Measurements from ENCODE around the gene GPR152. TPM values are rescaled to one million over a fixed set of nuclear protein-coding genes. Genes with fewer than 3 reads are reported as not detected.

GPR152 gene
- total RNA-seq, 1 experiment from 2014 or later, result not detected

DNA sequence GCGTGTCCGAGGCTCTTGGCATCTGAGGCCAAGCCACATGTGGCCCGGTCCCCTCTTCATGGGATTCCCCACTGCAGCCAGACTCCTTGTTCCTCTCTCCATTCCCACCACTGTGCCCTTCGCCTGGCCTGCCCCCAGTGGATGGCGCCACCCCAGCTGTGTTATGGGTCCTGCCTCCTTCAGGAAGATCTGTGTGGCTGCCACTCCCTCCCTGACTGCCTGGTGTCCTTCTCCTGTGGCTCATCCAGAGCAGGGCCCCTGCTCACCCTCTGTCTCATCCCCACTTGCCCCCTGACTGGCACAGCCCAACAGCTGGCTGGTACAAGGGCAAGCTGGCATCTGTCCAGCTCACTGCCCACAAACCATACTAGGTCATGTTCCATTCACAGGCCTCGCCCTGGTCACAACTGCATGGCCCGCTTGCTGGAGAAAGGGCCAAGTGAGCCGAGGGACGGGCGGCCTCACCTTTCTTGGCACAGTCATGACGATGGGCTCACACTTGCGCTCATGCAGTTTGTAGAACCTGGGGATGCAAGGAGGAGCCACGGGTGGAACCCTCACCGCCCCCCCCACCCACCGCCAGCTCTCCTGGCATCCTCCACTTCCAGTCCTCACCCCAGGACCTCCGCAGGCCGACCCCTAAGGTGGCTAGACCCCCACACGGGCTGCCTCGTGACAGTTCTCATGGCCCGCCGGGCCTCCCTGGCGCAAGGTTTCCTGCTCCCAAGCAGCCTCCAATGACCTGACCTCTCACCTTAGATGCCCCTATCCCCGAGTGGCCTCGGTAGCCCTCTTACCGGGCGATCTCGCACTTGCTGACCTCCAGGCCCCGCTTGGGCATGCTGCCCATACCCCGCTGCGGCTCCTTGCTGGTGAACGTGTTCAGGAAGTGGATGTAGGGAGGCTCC is 13.0 kb downstream of the GPR152 start:
- no TSS peak for BruUV-seq (replicated peaks)
- Histone ChIP-seq H3K4me1 (peaks cover 16% of the 10 kb centered on the region), H3K36me3 (ENCODE audit: control insufficient read depth, insufficient read depth, low read length) (peaks cover 23% of the 10 kb centered on the region), H3K9me3 (no peaks in the 10 kb centered on the region), H3K4me3 (ENCODE audit: low read depth, low read length) (no peak overlapping the region), H3K27me3 (replicated peaks; ENCODE audit: control insufficient read depth, insufficient read depth, low read length) (no peaks in the 10 kb centered on the region)
- no peaks in the 10 kb centered on the region for H3K9me3 Mint-ChIP-seq (ENCODE audit: unreplicated experiment)
- TF ChIP-seq, protein P1, sequence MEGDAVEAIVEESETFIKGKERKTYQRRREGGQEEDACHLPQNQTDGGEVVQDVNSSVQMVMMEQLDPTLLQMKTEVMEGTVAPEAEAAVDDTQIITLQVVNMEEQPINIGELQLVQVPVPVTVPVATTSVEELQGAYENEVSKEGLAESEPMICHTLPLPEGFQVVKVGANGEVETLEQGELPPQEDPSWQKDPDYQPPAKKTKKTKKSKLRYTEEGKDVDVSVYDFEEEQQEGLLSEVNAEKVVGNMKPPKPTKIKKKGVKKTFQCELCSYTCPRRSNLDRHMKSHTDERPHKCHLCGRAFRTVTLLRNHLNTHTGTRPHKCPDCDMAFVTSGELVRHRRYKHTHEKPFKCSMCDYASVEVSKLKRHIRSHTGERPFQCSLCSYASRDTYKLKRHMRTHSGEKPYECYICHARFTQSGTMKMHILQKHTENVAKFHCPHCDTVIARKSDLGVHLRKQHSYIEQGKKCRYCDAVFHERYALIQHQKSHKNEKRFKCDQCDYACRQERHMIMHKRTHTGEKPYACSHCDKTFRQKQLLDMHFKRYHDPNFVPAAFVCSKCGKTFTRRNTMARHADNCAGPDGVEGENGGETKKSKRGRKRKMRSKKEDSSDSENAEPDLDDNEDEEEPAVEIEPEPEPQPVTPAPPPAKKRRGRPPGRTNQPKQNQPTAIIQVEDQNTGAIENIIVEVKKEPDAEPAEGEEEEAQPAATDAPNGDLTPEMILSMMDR (IDR thresholded peaks at IDR 0.05; ENCODE audit: insufficient read depth in 1 of 2, low read depth in 1 of 2, low read length in 1 of 2, severe bottlenecking in 1 of 2, unreplicated experiment in 1 of 2), result peak in 1 of 2 experiments; percentile 38
- no peaks in the 10 kb centered on the region for H3K4me1 Mint-ChIP-seq (ENCODE audit: low read depth, unreplicated experiment)
- intact Hi-C loops (cut with micrococcal nuclease; ENCODE audit: unreplicated experiment), result loop anchor here (5.0 kb wide), 1 partner anchor 68 kb away; the partner anchor contains the start of genes CDK2AP2 and PITPNM1
- H3K27me3 Mint-ChIP-seq (ENCODE audit: insufficient read depth, unreplicated experiment), result no peaks in the 10 kb centered on the region
- ChIA-PET POLR2A (interaction anchor here (0.6 to 0.8 kb wide), 2 partner anchors 11 to 43 kb away, joined by 4 read pairs; partner anchors contain the start of genes AIP and RPS6KB2), CTCF (interaction anchor here (1.1 to 2.0 kb wide), 2 partner anchors 30 to 38 kb away, joined by 3 to 6 read pairs; partner anchors contain the start of gene PPP1CA)
- H3K27ac Mint-ChIP-seq (ENCODE audit: unreplicated experiment), result peak overlapping the region; percentile 22
- peak in 1 of 2 experiments; percentile 68 for DNase-seq
- H3K4me3 Mint-ChIP-seq (ENCODE audit: unreplicated experiment), result peak overlapping the region; percentile 2
- peaks cover 89% of the 10 kb centered on the region for H3K36me3 Mint-ChIP-seq (ENCODE audit: insufficient read depth, unreplicated experiment)

DNA sequence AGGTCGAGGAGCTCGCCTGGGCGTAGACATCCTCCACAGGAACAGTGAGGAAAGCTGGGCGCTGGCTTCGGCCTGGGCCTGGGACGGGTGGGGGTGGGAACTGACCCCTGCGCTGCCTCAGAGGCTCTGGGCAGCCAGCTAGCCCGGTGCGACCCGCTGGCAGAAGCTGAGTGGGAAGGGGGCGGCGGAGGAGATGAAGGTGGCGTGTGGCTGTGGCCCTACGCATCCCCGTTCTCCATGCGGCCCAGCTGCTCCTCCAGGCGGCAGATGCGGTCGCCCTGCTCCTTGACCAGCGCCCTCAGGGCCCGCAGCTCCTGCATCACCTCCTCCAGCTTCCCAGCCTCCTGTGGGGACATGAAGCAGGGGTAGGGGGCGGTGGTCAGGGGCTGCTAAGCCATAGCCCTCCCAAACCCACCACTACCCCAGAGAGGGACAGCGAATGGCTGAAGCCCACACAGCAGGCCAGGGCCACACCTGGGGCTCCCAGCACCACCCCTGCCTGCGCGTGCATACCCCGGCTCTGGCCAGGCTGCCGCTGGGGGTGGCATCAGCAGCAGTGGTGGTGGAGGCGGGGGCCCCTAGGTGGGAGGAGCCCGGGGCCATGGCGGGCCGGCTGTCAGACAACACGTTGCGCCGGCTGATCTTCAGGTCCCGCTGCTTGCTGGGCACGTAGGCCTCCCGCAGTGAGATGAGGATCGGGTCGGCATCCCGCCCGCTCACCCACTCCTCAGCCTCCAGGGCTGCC is 14.2 kb downstream of the GPR152 start:
- no peak overlapping the region for H3K4me3 Mint-ChIP-seq (ENCODE audit: unreplicated experiment)
- H3K9me3 Mint-ChIP-seq (ENCODE audit: unreplicated experiment), result no peaks in the 10 kb centered on the region
- POLR2A ChIA-PET, result interaction anchor here (0.8 kb wide), 1 partner anchor 44 kb away, joined by 4 read pairs; the partner anchor contains the start of gene AIP
- no peaks in the 10 kb centered on the region for H3K9me3 ChIP-seq
- H3K36me3 ChIP-seq (ENCODE audit: control insufficient read depth, insufficient read depth, low read length), result peaks cover 28% of the 10 kb centered on the region
- H3K4me1 Mint-ChIP-seq (ENCODE audit: low read depth, unreplicated experiment), result no peaks in the 10 kb centered on the region
- peak overlapping the region; percentile 9 for H3K27ac Mint-ChIP-seq (ENCODE audit: unreplicated experiment)
- no peak for DNase-seq
- no peaks in the 10 kb centered on the region for H3K27me3 ChIP-seq (replicated peaks; ENCODE audit: control insufficient read depth, insufficient read depth, low read length)
- peaks cover 12% of the 10 kb centered on the region; the same call in 1 of the 2 replicates for H3K4me1 ChIP-seq
- peaks cover 87% of the 10 kb centered on the region for H3K36me3 Mint-ChIP-seq (ENCODE audit: insufficient read depth, unreplicated experiment)
- intact Hi-C loops (cut with micrococcal nuclease; ENCODE audit: unreplicated experiment), result no loop called here
- TSS peak; percentile 6 for BruUV-seq (replicated peaks)
- no peaks in the 10 kb centered on the region for H3K27me3 Mint-ChIP-seq (ENCODE audit: insufficient read depth, unreplicated experiment)
- no peak overlapping the region for H3K4me3 ChIP-seq (ENCODE audit: low read depth, low read length)
- CTCF ChIA-PET, result interaction anchor here (1.1 to 2.0 kb wide), 2 partner anchors 31 to 37 kb away, joined by 3 to 6 read pairs; partner anchors contain the start of gene PPP1CA
- TF ChIP-seq, protein P1 (IDR thresholded peaks at IDR 0.05; ENCODE audit: insufficient read depth in 1 of 2, low read depth in 1 of 2, low read length in 1 of 2, severe bottlenecking in 1 of 2, unreplicated experiment in 1 of 2), result no peak

DNA sequence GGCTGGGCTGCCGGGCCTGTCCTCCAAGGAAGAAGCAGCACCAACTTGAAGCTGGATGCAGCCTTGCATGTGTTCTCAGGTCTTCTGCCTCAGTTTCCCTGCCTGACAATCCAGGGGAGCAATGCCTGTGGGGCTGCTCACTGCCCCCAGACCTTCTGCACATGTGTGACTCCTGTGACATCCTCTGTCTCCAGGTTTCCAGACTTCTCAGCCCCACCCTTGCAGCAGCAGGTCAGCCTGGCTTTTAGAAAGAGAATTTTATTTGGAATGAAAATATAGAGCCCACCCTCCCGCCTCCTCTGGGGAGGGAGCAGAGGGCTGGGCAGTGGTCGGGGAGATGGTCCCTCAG is 14.7 kb downstream of the GPR152 start:
- DNase-seq, result no peak
- CTCF ChIA-PET, result interaction anchor here (2.0 kb wide), 1 partner anchor 36 kb away, joined by 6 read pairs; the partner anchor contains the start of gene PPP1CA
- peaks cover 29% of the 10 kb centered on the region for H3K36me3 ChIP-seq (ENCODE audit: control insufficient read depth, insufficient read depth, low read length)
- Mint-ChIP-seq H3K36me3 (ENCODE audit: insufficient read depth, unreplicated experiment) (peaks cover 83% of the 10 kb centered on the region), H3K4me1 (ENCODE audit: low read depth, unreplicated experiment) (no peaks in the 10 kb centered on the region), H3K9me3 (ENCODE audit: unreplicated experiment) (no peaks in the 10 kb centered on the region), H3K4me3 (ENCODE audit: unreplicated experiment) (no peak overlapping the region), H3K27ac (ENCODE audit: unreplicated experiment) (peak overlapping the region; percentile 9), H3K27me3 (ENCODE audit: insufficient read depth, unreplicated experiment) (no peaks in the 10 kb centered on the region)
- H3K4me3 ChIP-seq (ENCODE audit: low read depth, low read length), result no peak overlapping the region
- H3K27me3 ChIP-seq (replicated peaks; ENCODE audit: control insufficient read depth, insufficient read depth, low read length), result no peaks in the 10 kb centered on the region
- intact Hi-C loops (cut with micrococcal nuclease; ENCODE audit: unreplicated experiment), result no loop called here
- BruUV-seq (replicated peaks), result no TSS peak
- TF ChIP-seq, protein P1 (IDR thresholded peaks at IDR 0.05; ENCODE audit: insufficient read depth in 1 of 2, low read depth in 1 of 2, low read length in 1 of 2, severe bottlenecking in 1 of 2, unreplicated experiment in 1 of 2), result no peak
- H3K9me3 ChIP-seq, result no peaks in the 10 kb centered on the region
- peaks cover 10% of the 10 kb centered on the region; the same call in 1 of the 2 replicates for H3K4me1 ChIP-seq
- POLR2A ChIA-PET, result no interaction called here

Measured in Caco-2 (cell line).